Mucosa of descending colon (tissue), 3 donors: ENCODE results near the gene MPZL2. TPM values are rescaled to one million over a fixed set of nuclear protein-coding genes. Genes with fewer than 3 reads are reported as not detected.

Experiments
- ATAC-seq: fragments of 200-7000 bp; cut with Tn5 transposase; one replicate; pipeline ENCODE4 v1.9.1; 2020; ENCODE audit warnings: mild to moderate bottlenecking, moderate library complexity
- DNase-seq, 3 donors: peaks; one replicate each; pipeline ENCODE4 v3.0.0-alpha.2; 2020
- H3K36me3 ChIP-seq: fragments of 200-600 bp; one replicate; pipeline ENCODE4 v1.8.0; 2021; ENCODE audit warnings: low read depth, mild to moderate bottlenecking
- H3K4me1 ChIP-seq: fragments of 200-600 bp; one replicate; pipeline ENCODE4 v1.8.0; 2021; ENCODE audit warnings: low read depth, mild to moderate bottlenecking
- H3K4me3 ChIP-seq: fragments of 200-600 bp; one replicate; pipeline ENCODE4 v1.8.0; 2021; ENCODE audit warnings: mild to moderate bottlenecking
- H3K9me3 ChIP-seq: fragments of 200-600 bp; one replicate; pipeline ENCODE4 v1.8.0; 2021; ENCODE audit warnings: mild to moderate bottlenecking
- intact Hi-C, 2 donors: fragments of 100-400 bp; cut with DNase I in 1 of 2; cut with micrococcal nuclease in 1 of 2; formaldehyde crosslinking; loops; one replicate each; pipeline versions ENCODE4 v1.11.0 to v1.11.1; 2022; cut with DNase I, micrococcal nuclease
- total RNA-seq, 3 donors: library from RNA; stranded (reverse); fragmentation: NEBNext Ultra II Directional in 2 of 3; extraction: Animal tissue kit (Norgen Biotek cat#: 25700) in 2 of 3; gene quantifications; one replicate each; pipeline versions ENCODE4 v1.2.1 to v1.2.4, GENCODE V29; 2021 to 2023
- TF ChIP-seq, protein P1 (sequence below): fragments of 200-600 bp; IDR thresholded peaks from one replicate; pipeline ENCODE4 v1.8.0; 2022; ENCODE audit warnings: antibody characterized with exemption, mild to moderate bottlenecking
- donor health status: DM: no; HTN: no; CAD: no; lungs with moderate emphysema.
- donor health status: DM: no; HTN: no; CAD: no.
- donor health status: DM: no; HTN: yes; CAD: no.

Gene MPZL2
- total RNA-seq, 3 donors from 2014 or later, result 34.4 to 83.1 (median 72.4) TPM

DNA sequence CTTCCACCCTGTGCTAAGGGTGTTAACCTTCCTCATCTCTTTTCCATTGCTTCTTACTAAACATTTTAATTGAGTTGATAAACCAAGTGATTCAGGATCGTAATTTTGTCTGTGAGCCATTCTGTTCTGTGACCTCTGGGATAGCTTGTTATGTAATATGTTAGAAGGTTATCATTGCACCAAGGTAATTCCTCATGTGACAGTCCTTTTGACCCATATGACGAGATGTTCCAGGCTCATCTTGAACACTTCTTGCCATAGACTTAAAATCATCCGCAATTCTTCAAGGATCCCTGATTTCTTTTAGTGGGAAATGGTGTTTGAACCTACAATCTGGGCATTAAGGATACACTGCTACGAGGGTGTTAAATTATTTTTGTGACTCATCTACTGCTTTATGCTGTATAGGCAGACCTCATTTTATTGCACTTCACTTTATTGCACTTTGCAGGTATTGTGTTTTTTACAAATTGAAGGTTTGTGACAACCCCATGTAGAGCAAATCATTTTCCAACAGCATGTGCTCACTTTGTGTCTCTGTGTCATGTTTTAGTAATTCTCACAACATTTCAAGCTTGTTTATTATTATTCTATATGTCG is 19.0 kb upstream of the MPZL2 start:
- H3K36me3 ChIP-seq, result no peaks in the 10 kb centered on the region
- no peak for DNase-seq
- TF ChIP-seq, protein P1, sequence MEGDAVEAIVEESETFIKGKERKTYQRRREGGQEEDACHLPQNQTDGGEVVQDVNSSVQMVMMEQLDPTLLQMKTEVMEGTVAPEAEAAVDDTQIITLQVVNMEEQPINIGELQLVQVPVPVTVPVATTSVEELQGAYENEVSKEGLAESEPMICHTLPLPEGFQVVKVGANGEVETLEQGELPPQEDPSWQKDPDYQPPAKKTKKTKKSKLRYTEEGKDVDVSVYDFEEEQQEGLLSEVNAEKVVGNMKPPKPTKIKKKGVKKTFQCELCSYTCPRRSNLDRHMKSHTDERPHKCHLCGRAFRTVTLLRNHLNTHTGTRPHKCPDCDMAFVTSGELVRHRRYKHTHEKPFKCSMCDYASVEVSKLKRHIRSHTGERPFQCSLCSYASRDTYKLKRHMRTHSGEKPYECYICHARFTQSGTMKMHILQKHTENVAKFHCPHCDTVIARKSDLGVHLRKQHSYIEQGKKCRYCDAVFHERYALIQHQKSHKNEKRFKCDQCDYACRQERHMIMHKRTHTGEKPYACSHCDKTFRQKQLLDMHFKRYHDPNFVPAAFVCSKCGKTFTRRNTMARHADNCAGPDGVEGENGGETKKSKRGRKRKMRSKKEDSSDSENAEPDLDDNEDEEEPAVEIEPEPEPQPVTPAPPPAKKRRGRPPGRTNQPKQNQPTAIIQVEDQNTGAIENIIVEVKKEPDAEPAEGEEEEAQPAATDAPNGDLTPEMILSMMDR, result no peak
- ATAC-seq, result peak; percentile 80
- intact Hi-C loops, result loop anchor here in 1 of 2 donors (10.0 kb wide), 1 partner anchor 78 kb away; no protein-coding TSS in a partner anchor
- H3K9me3 ChIP-seq, result no peaks in the 10 kb centered on the region
- peaks cover 5% of the 10 kb centered on the region for H3K4me1 ChIP-seq
- no peak overlapping the region for H3K4me3 ChIP-seq

DNA sequence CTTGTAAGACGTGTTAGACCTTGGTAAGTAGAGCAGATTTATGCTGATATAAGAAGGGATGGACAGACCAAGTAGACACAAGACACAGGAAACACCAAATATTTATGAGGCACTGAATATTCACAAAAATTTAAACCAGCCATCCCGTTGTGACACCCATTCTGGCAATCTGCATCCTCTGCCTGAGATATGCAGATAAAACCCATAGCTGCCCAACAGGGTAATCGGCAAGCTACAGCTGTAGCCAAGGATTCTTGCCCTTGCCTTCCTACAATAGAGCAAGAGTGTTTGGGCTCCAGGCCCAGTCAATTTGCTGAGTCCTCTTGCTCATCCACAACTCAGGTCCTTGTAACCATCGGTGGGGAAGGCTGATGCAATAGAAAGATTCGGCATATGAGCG is 18.5 kb upstream of the MPZL2 start:
- DNase-seq, result no peak
- intact Hi-C loops, result loop anchor here in 1 of 2 donors (10.0 kb wide), 1 partner anchor 78 kb away; no protein-coding TSS in a partner anchor

DNA sequence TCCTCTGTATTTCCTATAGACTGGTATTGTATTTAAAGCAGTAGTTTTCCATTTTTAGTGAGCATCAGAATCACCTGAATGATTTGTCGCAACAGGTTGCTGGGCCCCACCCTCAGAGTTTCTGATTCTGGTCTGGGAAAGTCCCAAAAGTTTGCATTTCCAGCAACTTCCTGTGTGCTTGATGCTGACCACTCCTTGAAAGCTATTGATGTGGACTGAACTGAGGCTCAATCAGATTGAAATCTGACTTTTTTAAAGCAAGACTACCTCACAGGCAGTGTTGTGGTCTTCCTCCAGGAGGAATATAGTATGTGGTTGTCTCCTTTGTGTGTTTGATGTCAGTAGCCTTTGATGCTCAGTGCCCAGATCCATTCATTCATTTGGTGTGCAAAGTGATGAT is 17.2 kb upstream of the MPZL2 start:
- intact Hi-C loops, result loop anchor here in 1 of 2 donors (10.0 kb wide), 1 partner anchor 76 kb away; no protein-coding TSS in a partner anchor
- peak; percentile 40 for ATAC-seq
- Histone ChIP-seq H3K4me1 (peaks cover 9% of the 10 kb centered on the region), H3K4me3 (no peak overlapping the region), H3K36me3 (no peaks in the 10 kb centered on the region), H3K9me3 (no peaks in the 10 kb centered on the region)
- TF ChIP-seq, protein P1, result no peak
- no peak for DNase-seq

More for the DNA sequence above, 18.5 kb upstream of the MPZL2 start:
- H3K36me3 ChIP-seq, result no peaks in the 10 kb centered on the region
- H3K4me3 ChIP-seq, result no peak overlapping the region
- no peak for ATAC-seq
- H3K4me1 ChIP-seq, result peaks cover 5% of the 10 kb centered on the region
- TF ChIP-seq, protein P1, result no peak
- no peaks in the 10 kb centered on the region for H3K9me3 ChIP-seq

GRCh38 chr11:118277312-118277711 is 13.2 kb upstream of the MPZL2 start:
- intact Hi-C loops, result no loop called here
- peaks cover 19% of the 10 kb centered on the region for H3K4me1 ChIP-seq
- no peaks in the 10 kb centered on the region for H3K36me3 ChIP-seq
- DNase-seq (no peak), ATAC-seq (peak; percentile 78)
- TF ChIP-seq, protein P1, result no peak
- no peaks in the 10 kb centered on the region for H3K9me3 ChIP-seq
- no peak overlapping the region for H3K4me3 ChIP-seq

GRCh38 chr11:118276422-118276821 is 12.3 kb upstream of the MPZL2 start:
- Histone ChIP-seq H3K4me3 (no peak overlapping the region), H3K36me3 (no peaks in the 10 kb centered on the region), H3K9me3 (no peaks in the 10 kb centered on the region), H3K4me1 (peaks cover 18% of the 10 kb centered on the region)
- TF ChIP-seq, protein P1, result no peak
- ATAC-seq (no peak), DNase-seq (no peak)
- intact Hi-C loops, result no loop called here
